Measurements from ENCODE around the gene CTNND2.

CTNND2 gene

DNA sequence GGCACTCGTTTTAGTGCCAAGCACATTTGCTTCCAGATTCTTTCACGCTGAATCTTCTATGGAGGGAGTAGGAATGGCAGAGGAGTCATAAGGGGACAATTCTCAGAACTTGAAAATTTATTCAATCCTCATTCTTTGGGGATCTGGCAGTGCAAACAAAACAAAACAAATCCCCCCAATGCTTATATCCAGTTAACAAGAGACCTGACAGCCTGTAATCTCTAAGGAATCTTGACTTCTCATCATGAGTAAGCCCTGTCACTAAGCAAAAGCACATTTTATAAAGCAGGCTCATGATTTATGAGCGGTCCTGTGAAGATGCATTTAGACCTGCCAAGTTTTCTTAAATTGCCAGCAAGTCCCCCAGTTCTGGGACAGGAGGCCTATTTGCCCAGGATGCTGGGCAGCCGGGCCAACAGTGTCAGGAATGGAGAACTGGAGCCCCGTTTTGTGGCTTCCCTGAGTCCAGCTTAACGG, 513.9 kb downstream of the CTNND2 start:
- H3K36me3 ChIP-seq (ENCODE audit: control insufficient read depth, insufficient read depth, low read length): no peaks in the 10 kb centered on the region
- no peak overlapping the region for H3K4me3 ChIP-seq (ENCODE audit: low read depth, low read length)
- peaks cover 5% of the 10 kb centered on the region for H3K27me3 ChIP-seq (ENCODE audit: control insufficient read depth, insufficient read depth, low read length)
- peaks cover 9% of the 10 kb centered on the region for H3K4me1 ChIP-seq (ENCODE audit: control insufficient read depth, insufficient read depth, low read length)
- H3K9me3 ChIP-seq (ENCODE audit: control insufficient read depth, insufficient read depth, low read length): no peaks in the 10 kb centered on the region
- H3K9ac ChIP-seq (ENCODE audit: low read depth, low read length): no peak overlapping the region

DNA sequence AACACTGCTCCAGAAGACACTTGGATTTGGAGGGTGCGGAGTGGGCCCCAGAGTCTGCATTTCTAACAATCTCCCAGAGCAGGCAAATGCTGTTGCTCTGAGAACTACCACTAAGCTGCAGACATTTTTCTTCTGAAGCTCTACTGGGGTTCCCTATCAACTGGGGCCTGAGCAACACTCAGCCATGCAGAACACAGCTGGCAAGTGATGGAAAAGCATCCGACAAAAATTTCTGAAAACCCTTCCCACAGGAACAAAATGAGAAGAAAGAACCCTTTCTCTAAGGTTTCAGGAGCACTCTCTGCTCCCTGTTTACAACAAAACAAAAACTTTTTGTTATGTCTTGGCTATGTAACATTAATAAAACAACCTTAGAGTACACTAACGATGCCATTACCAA, 516.9 kb downstream of the CTNND2 start:
- Histone ChIP-seq H3K27me3 (ENCODE audit: control insufficient read depth, insufficient read depth, low read length) (peaks cover 29% of the 10 kb centered on the region), H3K36me3 (ENCODE audit: control insufficient read depth, insufficient read depth, low read length) (no peaks in the 10 kb centered on the region), H3K4me1 (ENCODE audit: control insufficient read depth, insufficient read depth, low read length) (peaks cover 9% of the 10 kb centered on the region), H3K9ac (ENCODE audit: low read depth, low read length) (no peak overlapping the region), H3K9me3 (ENCODE audit: control insufficient read depth, insufficient read depth, low read length) (no peaks in the 10 kb centered on the region), H3K4me3 (ENCODE audit: low read depth, low read length) (no peak overlapping the region)

DNA sequence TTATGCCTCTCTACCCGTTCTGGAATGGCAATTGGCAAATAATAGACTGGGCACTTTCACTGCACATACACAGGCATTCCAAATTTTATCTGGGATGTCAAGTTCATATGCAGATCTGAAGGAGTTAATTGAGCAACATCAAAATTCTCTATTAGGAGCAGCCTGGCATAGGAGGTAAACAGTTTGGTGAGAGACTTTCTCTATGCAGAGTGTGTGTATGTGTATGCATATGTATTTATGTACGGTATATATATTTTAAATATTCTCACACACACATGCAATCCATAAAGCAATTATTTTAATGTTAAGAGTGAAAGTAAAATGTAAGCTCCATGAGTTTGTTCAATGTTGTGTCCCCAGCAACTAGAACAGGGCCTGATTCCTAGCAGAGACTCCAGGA, 517.8 kb downstream of the CTNND2 start:
- Histone ChIP-seq H3K36me3 (ENCODE audit: control insufficient read depth, insufficient read depth, low read length) (no peaks in the 10 kb centered on the region), H3K4me1 (ENCODE audit: control insufficient read depth, insufficient read depth, low read length) (peaks cover 9% of the 10 kb centered on the region), H3K9ac (ENCODE audit: low read depth, low read length) (no peak overlapping the region), H3K27me3 (ENCODE audit: control insufficient read depth, insufficient read depth, low read length) (peaks cover 32% of the 10 kb centered on the region), H3K4me3 (ENCODE audit: low read depth, low read length) (peak overlapping the region; percentile 4), H3K9me3 (ENCODE audit: control insufficient read depth, insufficient read depth, low read length) (no peaks in the 10 kb centered on the region)

DNA sequence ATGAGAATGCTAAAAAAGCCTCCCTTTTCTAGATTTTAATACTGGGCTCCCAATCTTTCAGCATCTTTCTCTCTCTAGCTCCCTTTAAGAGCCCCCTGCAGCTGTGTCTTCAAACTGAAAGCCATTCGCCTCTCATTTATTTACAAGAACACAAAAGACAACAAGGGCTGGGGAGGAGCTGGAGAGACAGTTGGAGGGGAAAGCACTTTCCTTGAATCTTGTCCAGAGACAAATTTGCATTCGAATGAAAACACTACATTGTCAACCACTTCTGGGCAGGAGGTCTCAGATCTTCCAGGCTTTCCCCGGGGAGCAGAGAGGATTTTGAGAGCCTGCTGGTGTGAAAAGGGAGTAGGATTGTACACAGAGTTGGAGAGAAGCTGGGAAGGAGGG, 518.3 kb downstream of the CTNND2 start:
- Histone ChIP-seq H3K9ac (ENCODE audit: low read depth, low read length) (no peak overlapping the region), H3K9me3 (ENCODE audit: control insufficient read depth, insufficient read depth, low read length) (no peaks in the 10 kb centered on the region), H3K36me3 (ENCODE audit: control insufficient read depth, insufficient read depth, low read length) (no peaks in the 10 kb centered on the region), H3K27me3 (ENCODE audit: control insufficient read depth, insufficient read depth, low read length) (peaks cover 32% of the 10 kb centered on the region), H3K4me1 (ENCODE audit: control insufficient read depth, insufficient read depth, low read length) (peaks cover 9% of the 10 kb centered on the region), H3K4me3 (ENCODE audit: low read depth, low read length) (no peak overlapping the region)

DNA sequence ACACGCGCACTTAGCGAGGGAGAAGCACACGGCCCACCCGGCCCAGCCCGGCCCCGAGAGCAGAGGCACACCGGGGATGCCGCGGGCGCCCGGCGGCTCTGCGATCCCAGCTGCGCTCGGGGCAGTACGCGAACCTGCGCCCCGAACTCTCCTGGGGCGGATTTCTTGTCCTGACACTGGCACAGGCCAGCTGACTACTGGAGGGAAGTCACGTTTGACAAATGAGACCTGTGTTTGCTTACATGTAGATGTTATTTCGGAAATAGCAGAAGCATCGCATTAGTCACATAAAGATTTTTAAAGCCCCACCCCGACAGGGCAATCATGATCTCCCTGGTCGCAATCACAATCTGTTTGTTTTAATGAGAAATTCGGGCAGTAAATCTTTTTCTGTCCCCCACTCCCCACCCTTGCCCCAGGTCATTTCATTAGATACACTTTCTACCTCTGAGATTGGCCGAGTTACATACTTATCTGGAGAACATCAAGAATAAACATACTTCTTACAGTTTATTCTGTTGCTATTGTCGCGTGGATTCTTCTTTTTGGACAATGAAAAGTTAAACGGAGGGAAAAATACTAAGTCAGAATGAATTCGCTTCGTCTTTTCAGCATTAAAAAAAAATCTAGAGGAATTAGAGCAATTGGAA, 518.9 kb downstream of the CTNND2 start:
- no peak overlapping the region for H3K9ac ChIP-seq (ENCODE audit: low read depth, low read length)
- no peaks in the 10 kb centered on the region for H3K36me3 ChIP-seq (ENCODE audit: control insufficient read depth, insufficient read depth, low read length)
- H3K4me3 ChIP-seq (ENCODE audit: low read depth, low read length): peak overlapping the region; percentile 33
- H3K27me3 ChIP-seq (ENCODE audit: control insufficient read depth, insufficient read depth, low read length): peaks cover 32% of the 10 kb centered on the region
- no peaks in the 10 kb centered on the region for H3K9me3 ChIP-seq (ENCODE audit: control insufficient read depth, insufficient read depth, low read length)
- H3K4me1 ChIP-seq (ENCODE audit: control insufficient read depth, insufficient read depth, low read length): peaks cover 9% of the 10 kb centered on the region

DNA sequence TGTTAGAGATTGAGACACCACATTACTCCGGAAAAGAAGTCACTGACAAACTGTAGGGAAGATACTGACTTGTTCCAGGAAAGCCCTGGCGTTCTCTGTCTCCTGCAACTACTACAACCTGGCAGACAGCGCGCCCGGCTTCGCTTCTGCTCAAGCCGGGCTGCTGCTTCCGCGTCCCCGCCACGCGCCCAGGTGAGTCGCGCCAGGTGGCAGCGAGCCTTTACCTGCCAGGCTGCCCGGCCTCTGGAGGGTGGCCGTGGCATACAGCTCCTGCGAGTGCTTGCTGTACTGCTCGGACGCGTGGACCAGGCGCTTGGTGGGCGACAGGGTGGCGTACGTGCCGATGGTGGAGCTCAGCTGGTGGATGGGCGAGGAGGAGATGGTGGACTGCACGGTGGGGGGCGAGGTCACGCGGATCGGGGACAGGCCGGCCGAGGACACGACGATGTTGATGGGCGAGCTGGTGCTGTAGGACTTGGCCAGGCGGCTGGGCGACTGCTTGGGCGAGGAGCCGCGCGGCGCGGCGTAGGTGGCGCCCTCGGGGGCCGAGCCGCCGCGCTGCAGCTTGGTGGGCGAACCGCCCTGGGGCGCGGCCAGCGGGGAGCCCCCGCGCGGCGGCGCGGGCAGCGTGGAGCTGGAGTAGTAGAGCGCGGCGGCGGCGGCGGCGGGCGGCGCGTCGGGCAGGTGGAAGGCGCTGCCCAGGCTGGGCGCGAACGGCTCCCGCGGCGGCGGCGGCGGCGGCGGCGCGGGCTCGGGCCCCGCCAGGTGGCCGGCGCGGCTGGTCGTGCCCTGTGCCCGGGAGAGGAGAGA, 519.6 kb downstream of the CTNND2 start:
- Histone ChIP-seq H3K9ac (ENCODE audit: low read depth, low read length) (no peak overlapping the region), H3K4me3 (ENCODE audit: low read depth, low read length) (peak overlapping the region; percentile 59), H3K9me3 (ENCODE audit: control insufficient read depth, insufficient read depth, low read length) (no peaks in the 10 kb centered on the region), H3K4me1 (ENCODE audit: control insufficient read depth, insufficient read depth, low read length) (peaks cover 9% of the 10 kb centered on the region), H3K36me3 (ENCODE audit: control insufficient read depth, insufficient read depth, low read length) (no peaks in the 10 kb centered on the region), H3K27me3 (ENCODE audit: control insufficient read depth, insufficient read depth, low read length) (peaks cover 32% of the 10 kb centered on the region)

DNA sequence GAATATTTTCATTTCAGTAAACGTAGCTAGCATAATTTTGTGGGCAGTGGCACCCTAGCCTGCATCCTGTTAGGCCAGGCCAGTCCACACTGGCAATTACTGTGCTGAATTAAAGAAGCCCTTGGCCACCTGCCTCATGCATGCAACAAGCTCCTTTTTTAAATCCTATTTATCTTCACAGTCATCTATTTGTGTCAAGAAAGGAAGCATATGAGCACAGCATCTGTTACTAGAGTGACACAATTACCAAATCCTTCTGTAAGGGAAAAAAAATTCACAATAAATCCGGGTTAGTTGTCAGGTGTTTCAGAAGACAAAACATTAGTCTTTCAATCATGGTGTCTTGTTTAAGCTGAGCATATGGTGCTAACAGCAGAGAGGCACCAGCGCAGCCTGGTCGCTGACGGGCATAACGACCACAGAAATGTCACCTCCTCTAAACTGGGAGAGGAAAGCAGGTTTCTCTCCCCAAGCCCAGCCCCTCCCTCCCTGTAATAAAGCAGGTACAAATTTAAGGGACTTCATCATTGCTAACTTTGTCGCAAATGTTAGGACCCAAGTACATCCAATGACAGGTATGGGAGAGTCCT, 520.6 kb downstream of the CTNND2 start:
- H3K27me3 ChIP-seq (ENCODE audit: control insufficient read depth, insufficient read depth, low read length): peaks cover 32% of the 10 kb centered on the region
- H3K9ac ChIP-seq (ENCODE audit: low read depth, low read length): no peak overlapping the region
- H3K4me1 ChIP-seq (ENCODE audit: control insufficient read depth, insufficient read depth, low read length): peaks cover 9% of the 10 kb centered on the region

DNA sequence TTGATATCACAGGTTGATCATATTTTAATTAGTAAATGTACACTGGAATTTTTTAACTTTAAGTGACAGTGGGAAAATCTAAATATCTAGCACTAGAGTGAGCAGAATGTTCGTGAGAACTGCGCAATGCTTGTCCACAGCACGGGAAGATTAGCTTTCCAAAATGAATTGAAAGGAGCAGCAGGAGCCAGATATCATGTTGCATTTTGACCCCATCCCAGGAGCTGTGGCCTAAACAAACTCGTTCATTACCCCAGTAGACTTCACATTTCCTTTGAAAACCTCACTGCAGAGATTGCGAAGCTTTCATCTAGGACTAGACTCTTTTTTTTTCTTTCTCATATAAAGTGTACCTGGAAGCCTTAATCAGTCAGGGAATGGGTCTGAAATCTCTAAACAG, 525.8 kb downstream of the CTNND2 start:
- Histone ChIP-seq H3K36me3 (ENCODE audit: control insufficient read depth, insufficient read depth, low read length) (no peaks in the 10 kb centered on the region), H3K4me1 (ENCODE audit: control insufficient read depth, insufficient read depth, low read length) (no peaks in the 10 kb centered on the region), H3K4me3 (ENCODE audit: low read depth, low read length) (no peak overlapping the region), H3K9ac (ENCODE audit: low read depth, low read length) (no peak overlapping the region), H3K9me3 (ENCODE audit: control insufficient read depth, insufficient read depth, low read length) (no peaks in the 10 kb centered on the region), H3K27me3 (ENCODE audit: control insufficient read depth, insufficient read depth, low read length) (peaks cover 14% of the 10 kb centered on the region)

More for the DNA sequence above, 520.6 kb downstream of the CTNND2 start:
- Histone ChIP-seq H3K9me3 (ENCODE audit: control insufficient read depth, insufficient read depth, low read length) (no peaks in the 10 kb centered on the region), H3K36me3 (ENCODE audit: control insufficient read depth, insufficient read depth, low read length) (no peaks in the 10 kb centered on the region), H3K4me3 (ENCODE audit: low read depth, low read length) (no peak overlapping the region)

DNA sequence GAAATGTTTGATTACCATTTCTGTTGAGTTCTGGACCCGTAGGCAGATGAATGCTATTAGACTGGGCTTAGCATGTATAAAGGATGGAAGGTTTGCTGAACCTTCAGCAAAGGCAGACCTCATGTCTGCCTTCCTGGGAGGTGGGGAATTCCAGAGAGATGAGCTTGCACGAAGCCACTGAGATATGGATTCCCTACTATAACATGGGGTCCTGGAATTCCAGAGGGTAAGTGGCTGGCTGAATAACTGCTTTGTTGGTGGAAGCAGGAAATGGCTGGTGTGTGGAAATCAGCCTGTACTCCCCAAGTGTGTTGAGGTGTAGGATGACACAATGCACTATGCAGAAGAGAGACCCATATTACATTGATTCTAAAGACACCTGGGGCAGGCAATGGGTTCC, 526.4 kb downstream of the CTNND2 start:
- H3K27me3 ChIP-seq (ENCODE audit: control insufficient read depth, insufficient read depth, low read length): peaks cover 9% of the 10 kb centered on the region
- H3K9ac ChIP-seq (ENCODE audit: low read depth, low read length): no peak overlapping the region
- no peaks in the 10 kb centered on the region for H3K4me1 ChIP-seq (ENCODE audit: control insufficient read depth, insufficient read depth, low read length)

DNA sequence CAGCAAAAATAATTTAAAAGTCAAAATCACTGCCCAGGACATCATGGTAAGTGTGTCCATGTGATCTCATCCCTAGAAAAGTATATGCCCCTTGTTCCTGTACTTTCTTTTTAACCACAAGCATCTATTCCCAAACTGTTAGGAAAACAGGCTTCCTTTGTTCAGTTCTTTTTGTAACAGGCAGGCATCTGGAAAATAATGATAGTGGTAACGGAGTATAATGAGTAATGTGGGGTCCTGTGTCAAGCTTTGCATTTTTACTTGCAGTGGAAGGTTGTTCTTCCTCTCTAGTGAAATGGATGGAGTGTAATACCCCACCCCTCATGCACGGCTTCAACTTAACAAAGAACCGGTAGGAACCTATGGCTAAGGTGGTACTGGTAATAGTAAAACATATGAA, 532.1 kb downstream of the CTNND2 start:
- no peaks in the 10 kb centered on the region for H3K27me3 ChIP-seq (ENCODE audit: control insufficient read depth, insufficient read depth, low read length)
- H3K4me3 ChIP-seq (ENCODE audit: low read depth, low read length): no peak overlapping the region
- H3K36me3 ChIP-seq (ENCODE audit: control insufficient read depth, insufficient read depth, low read length): no peaks in the 10 kb centered on the region
- H3K4me1 ChIP-seq (ENCODE audit: control insufficient read depth, insufficient read depth, low read length): no peaks in the 10 kb centered on the region
- H3K9me3 ChIP-seq (ENCODE audit: control insufficient read depth, insufficient read depth, low read length): no peaks in the 10 kb centered on the region
- no peak overlapping the region for H3K9ac ChIP-seq (ENCODE audit: low read depth, low read length)

More for the DNA sequence above, 526.4 kb downstream of the CTNND2 start:
- Histone ChIP-seq H3K4me3 (ENCODE audit: low read depth, low read length) (no peak overlapping the region), H3K9me3 (ENCODE audit: control insufficient read depth, insufficient read depth, low read length) (no peaks in the 10 kb centered on the region), H3K36me3 (ENCODE audit: control insufficient read depth, insufficient read depth, low read length) (no peaks in the 10 kb centered on the region)

DNA sequence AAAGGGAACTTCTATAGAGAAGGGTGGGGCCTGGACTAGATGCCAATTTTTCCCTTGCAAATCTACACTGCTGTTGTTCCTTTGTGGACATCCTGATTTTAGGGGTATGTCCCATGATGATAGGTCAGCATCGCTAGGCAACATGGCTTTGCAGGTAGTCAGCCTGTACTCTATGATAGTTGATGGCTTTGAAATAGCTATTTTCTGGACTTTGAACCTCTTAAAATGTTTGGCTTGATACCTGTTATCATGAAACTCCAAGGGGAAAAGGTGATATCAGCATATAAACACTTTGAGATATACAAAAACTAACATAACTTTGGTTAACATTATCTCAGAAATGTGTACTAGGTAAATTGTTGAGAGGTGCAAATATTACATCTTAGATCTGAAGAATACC, 533.2 kb downstream of the CTNND2 start:
- H3K9me3 ChIP-seq (ENCODE audit: control insufficient read depth, insufficient read depth, low read length): no peaks in the 10 kb centered on the region
- no peaks in the 10 kb centered on the region for H3K36me3 ChIP-seq (ENCODE audit: control insufficient read depth, insufficient read depth, low read length)
- H3K4me1 ChIP-seq (ENCODE audit: control insufficient read depth, insufficient read depth, low read length): no peaks in the 10 kb centered on the region
- H3K4me3 ChIP-seq (ENCODE audit: low read depth, low read length): no peak overlapping the region
- no peaks in the 10 kb centered on the region for H3K27me3 ChIP-seq (ENCODE audit: control insufficient read depth, insufficient read depth, low read length)
- no peak overlapping the region for H3K9ac ChIP-seq (ENCODE audit: low read depth, low read length)

DNA sequence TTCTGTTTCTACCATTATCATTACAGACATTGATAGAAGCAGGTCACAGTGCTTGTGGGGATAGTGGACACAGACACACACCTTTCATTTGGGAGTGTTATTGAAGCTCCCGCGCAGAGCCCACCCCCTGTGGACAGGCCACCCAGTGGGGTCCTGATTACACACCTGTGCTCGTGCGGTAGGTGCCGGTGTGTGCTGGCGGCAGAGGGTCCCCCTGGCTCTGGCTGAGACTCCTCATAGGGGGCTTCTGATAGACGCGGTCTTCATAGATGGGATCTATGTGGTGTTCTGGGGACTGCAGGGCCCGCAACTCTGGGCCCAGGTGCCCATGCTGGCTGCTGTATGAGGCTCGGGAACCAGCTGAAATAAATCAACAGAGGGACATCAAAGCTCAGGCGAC, 539.7 kb downstream of the CTNND2 start:
- H3K36me3 ChIP-seq (ENCODE audit: control insufficient read depth, insufficient read depth, low read length): no peaks in the 10 kb centered on the region
- H3K27me3 ChIP-seq (ENCODE audit: control insufficient read depth, insufficient read depth, low read length): no peaks in the 10 kb centered on the region
- no peaks in the 10 kb centered on the region for H3K4me1 ChIP-seq (ENCODE audit: control insufficient read depth, insufficient read depth, low read length)

More for the DNA sequence above, 539.7 kb downstream of the CTNND2 start:
- H3K4me3 ChIP-seq (ENCODE audit: low read depth, low read length): no peak overlapping the region
- no peaks in the 10 kb centered on the region for H3K9me3 ChIP-seq (ENCODE audit: control insufficient read depth, insufficient read depth, low read length)
- H3K9ac ChIP-seq (ENCODE audit: low read depth, low read length): no peak overlapping the region
